ENCODE results near the gene INSYN2B. TPM values are rescaled to one million over a fixed set of nuclear protein-coding genes. Genes with fewer than 3 reads are reported as not detected.

INSYN2B gene
- total RNA-seq, 1 experiment from 2014 or later, result not detected

- ChIA-PET POLR2A (no interaction called here), CTCF (no interaction called here), RAD21 (ENCODE audit: low non-redundant PET in 1 of 2, low total read pairs in 2 of 2, uncharacterized antibody in 2 of 2, unreplicated experiment in 2 of 2) (no interaction called here)
- Histone ChIP-seq H3K27me3 (ENCODE audit: insufficient read depth, low read length) (peaks cover 17% of the 10 kb centered on the region), H3K4me1 (ENCODE audit: control insufficient read depth in 1 of 2, insufficient read depth in 2 of 2, low read length in 2 of 2) (no peaks in the 10 kb centered on the region), H4K20me1 (ENCODE audit: insufficient read depth) (no peaks in the 10 kb centered on the region), H3K4me2 (ENCODE audit: low read length) (no peak overlapping the region), H3K4me3 (replicated peaks in 1 of 2; ENCODE audit: low read depth in 1 of 2, low read length in 2 of 2) (no peak overlapping the region), H3K36me3 (ENCODE audit: control insufficient read depth in 1 of 2, insufficient read depth in 2 of 2, low read length in 2 of 2) (no peaks in the 10 kb centered on the region), H3K9ac (ENCODE audit: low read length) (no peak overlapping the region), H3K79me2 (ENCODE audit: insufficient read depth, low read length) (no peaks in the 10 kb centered on the region), H3K27ac (ENCODE audit: low read depth, low read length) (no peak overlapping the region), H3K9me3 (ENCODE audit: control insufficient read depth in 1 of 2, insufficient read depth in 1 of 2, low read depth in 1 of 2, low read length in 2 of 2) (no peaks in the 10 kb centered on the region), H3K9me2 (ENCODE audit: insufficient read depth) (no peaks in the 10 kb centered on the region), H2AFZ (ENCODE audit: low read depth, low read length, poor library complexity, severe bottlenecking) (no peak overlapping the region)
- DNase-seq (ENCODE audit: low read depth, low spot score), result no peak
- no peak for ATAC-seq
- TF ChIP-seq SRF (IDR thresholded peaks at IDR 0.05; ENCODE audit: low read depth) (no peak), RAD21 (IDR thresholded peaks at IDR 0.05; ENCODE audit: low read depth) (no peak), TCF7L2 (IDR thresholded peaks at IDR 0.05; ENCODE audit: borderline replicate concordance, extremely low read depth, insufficient read depth, insufficient read length) (no peak), ZFX (IDR thresholded peaks at IDR 0.05) (no peak), SIN3A (IDR thresholded peaks at IDR 0.05; ENCODE audit: low read depth) (no peak), EGR1 (IDR thresholded peaks at IDR 0.05; ENCODE audit: low read depth) (no peak), ZNF274 (IDR thresholded peaks at IDR 0.05; ENCODE audit: low read depth, low read length) (no peak), MAX (IDR thresholded peaks at IDR 0.05) (no peak)
- TF ChIP-seq, protein P1, sequence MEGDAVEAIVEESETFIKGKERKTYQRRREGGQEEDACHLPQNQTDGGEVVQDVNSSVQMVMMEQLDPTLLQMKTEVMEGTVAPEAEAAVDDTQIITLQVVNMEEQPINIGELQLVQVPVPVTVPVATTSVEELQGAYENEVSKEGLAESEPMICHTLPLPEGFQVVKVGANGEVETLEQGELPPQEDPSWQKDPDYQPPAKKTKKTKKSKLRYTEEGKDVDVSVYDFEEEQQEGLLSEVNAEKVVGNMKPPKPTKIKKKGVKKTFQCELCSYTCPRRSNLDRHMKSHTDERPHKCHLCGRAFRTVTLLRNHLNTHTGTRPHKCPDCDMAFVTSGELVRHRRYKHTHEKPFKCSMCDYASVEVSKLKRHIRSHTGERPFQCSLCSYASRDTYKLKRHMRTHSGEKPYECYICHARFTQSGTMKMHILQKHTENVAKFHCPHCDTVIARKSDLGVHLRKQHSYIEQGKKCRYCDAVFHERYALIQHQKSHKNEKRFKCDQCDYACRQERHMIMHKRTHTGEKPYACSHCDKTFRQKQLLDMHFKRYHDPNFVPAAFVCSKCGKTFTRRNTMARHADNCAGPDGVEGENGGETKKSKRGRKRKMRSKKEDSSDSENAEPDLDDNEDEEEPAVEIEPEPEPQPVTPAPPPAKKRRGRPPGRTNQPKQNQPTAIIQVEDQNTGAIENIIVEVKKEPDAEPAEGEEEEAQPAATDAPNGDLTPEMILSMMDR (IDR thresholded peaks at IDR 0.05 in 2 of 3, conservative IDR thresholded peaks at IDR 0.05 in 1 of 3; ENCODE audit: borderline replicate concordance in 1 of 3, insufficient read depth in 1 of 3, low read depth in 2 of 3, low read length in 2 of 3), result no peak
- TF ChIP-seq, protein P2, sequence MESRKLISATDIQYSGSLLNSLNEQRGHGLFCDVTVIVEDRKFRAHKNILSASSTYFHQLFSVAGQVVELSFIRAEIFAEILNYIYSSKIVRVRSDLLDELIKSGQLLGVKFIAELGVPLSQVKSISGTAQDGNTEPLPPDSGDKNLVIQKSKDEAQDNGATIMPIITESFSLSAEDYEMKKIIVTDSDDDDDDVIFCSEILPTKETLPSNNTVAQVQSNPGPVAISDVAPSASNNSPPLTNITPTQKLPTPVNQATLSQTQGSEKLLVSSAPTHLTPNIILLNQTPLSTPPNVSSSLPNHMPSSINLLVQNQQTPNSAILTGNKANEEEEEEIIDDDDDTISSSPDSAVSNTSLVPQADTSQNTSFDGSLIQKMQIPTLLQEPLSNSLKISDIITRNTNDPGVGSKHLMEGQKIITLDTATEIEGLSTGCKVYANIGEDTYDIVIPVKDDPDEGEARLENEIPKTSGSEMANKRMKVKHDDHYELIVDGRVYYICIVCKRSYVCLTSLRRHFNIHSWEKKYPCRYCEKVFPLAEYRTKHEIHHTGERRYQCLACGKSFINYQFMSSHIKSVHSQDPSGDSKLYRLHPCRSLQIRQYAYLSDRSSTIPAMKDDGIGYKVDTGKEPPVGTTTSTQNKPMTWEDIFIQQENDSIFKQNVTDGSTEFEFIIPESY (IDR thresholded peaks at IDR 0.05; ENCODE audit: extremely low read depth, insufficient replicate concordance, low read length), result no peak
- no TSS peak for BruUV-seq (replicated peaks)
- intact Hi-C loops (cut with micrococcal nuclease), result no loop called here
Measured at GRCh38 chr5:169913479-169913878, 66.8 kb downstream of the INSYN2B start.
